ENCODE results near the gene FGF5. TPM values are rescaled to one million over a fixed set of nuclear protein-coding genes. Genes with fewer than 3 reads are reported as not detected.
"Not testable (repeated sequence)": the region's sequence is repeated elsewhere in the genome, so short reads cannot be mapped to it uniquely, and the experiment has no call there.

The FGF5 gene
- total and polyA plus RNA-seq, 11 donors = 0.10 to 0.83 (median 0.27) TPM; not detected in 2

DNA sequence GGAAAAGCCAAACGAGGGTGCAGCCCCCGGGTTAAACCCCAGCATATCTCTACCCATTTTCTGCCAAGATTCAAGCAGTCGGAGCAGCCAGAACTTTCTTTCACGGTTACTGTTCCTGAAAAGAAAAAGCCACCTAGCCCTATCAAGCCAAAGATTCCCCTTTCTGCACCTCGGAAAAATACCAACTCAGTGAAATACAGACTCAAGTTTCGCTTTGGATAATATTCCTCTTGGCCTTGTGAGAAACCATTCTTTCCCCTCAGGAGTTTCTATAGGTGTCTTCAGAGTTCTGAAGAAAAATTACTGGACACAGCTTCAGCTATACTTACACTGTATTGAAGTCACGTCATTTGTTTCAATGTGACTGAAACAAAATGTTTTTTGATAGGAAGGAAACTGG lies 20.0 kb downstream of the FGF5 start:
- H3K27ac ChIP-seq = no peak overlapping the region
- H3K27me3 ChIP-seq = peaks cover 0 to 16% (median 0%) of the 10 kb centered on the region in 9 donors
- no peak overlapping the region for H3K4me3 ChIP-seq
- intact Hi-C loops (cut with DNase I) = no loop called here
- TF ChIP-seq, protein P1, sequence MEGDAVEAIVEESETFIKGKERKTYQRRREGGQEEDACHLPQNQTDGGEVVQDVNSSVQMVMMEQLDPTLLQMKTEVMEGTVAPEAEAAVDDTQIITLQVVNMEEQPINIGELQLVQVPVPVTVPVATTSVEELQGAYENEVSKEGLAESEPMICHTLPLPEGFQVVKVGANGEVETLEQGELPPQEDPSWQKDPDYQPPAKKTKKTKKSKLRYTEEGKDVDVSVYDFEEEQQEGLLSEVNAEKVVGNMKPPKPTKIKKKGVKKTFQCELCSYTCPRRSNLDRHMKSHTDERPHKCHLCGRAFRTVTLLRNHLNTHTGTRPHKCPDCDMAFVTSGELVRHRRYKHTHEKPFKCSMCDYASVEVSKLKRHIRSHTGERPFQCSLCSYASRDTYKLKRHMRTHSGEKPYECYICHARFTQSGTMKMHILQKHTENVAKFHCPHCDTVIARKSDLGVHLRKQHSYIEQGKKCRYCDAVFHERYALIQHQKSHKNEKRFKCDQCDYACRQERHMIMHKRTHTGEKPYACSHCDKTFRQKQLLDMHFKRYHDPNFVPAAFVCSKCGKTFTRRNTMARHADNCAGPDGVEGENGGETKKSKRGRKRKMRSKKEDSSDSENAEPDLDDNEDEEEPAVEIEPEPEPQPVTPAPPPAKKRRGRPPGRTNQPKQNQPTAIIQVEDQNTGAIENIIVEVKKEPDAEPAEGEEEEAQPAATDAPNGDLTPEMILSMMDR (IDR thresholded peaks at IDR 0.05) = no peak
- no peak for TF ChIP-seq POLR2A (IDR thresholded peaks at IDR 0.05)
- no peaks in the 10 kb centered on the region for H3K9me3 ChIP-seq
- DNase-seq (no peak), ATAC-seq (no peak)
- H3K36me3 ChIP-seq = no peaks in the 10 kb centered on the region
- 55 to 71% (median 60%) methylated on average over 7 of the region's 7 CpGs for WGBS, 4 donors
- no peaks in the 10 kb centered on the region for H3K4me1 ChIP-seq

DNA sequence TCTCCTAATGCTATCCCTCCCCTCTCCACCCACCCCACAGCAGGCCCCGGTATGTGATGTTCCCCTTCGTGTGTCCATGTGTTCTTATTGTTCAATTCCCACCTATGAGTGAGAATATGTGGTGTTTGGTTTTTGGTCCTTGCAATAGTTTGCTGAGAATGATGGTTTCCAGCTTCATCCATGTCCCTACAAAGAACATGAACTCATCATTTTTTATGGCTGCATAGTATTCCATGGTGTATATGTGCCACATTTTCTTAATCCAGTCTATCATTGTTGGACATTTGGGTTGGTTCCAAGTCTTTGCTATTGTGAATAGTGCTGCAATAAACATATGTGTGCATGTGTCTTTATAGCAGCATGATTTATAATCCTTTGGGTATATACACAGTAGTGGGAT lies 24.2 kb downstream of the FGF5 start:
- DNase-seq; ATAC-seq; H3K27ac ChIP-seq; H3K4me3 ChIP-seq; H3K36me3 ChIP-seq; H3K9me3 ChIP-seq; intact Hi-C loops (cut with DNase I); H3K4me1 ChIP-seq: not testable (repeated sequence)
- WGBS, 4 donors = 89 to 100% (median 93%) methylated on average over 2 of the region's 2 CpGs
- H3K27me3 ChIP-seq = peaks cover 0 to 18% (median 0%) of the 10 kb centered on the region in 9 donors

DNA sequence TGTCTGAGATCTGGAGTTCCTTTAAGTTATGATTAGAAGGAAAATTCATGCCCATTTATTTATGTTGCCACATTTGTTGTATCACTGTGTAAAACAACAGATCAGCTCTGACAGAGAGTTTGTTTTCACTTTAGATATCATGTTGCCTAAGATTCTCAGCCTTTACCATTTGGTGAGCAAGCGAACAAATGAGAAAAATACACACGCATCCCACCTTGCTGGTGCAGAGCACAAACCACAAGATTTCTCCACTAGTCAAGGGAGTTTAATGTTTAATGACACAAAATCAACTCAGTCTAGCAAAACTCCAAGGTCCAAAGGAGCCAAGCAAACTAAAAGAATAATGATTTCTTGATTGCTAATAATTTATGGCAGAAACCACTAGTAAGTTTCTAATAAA lies 27.7 kb downstream of the FGF5 start:
- no peak for DNase-seq
- ATAC-seq = no peak

DNA sequence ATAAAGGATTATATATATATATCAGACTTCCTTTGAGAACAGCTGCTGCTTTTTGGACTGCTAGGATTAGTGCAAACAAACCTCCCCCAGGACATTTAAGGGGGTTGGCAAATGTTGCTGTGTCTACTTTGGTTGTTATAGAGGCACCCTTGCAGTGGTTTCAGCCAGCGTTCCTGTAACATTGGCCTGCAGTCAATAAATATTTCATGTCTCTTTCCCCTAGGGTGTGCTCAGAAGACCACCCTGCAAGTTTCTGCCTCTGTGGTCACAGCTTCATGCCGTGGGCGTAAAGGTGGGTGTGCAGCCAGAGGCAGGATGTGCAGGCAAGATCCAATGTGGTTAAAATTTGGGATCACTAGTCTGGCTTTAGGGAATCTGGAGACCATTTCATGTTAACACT lies 28.9 kb downstream of the FGF5 start:
- no peak overlapping the region for H3K4me3 ChIP-seq

More for the DNA sequence above, 27.7 kb downstream of the FGF5 start:
- Histone ChIP-seq H3K27me3 (peaks cover 0 to 7% (median 0%) of the 10 kb centered on the region in 9 donors), H3K9me3 (peaks cover 0 to 5% (median 0%) of the 10 kb centered on the region in 12 donors), H3K4me3 (no peak overlapping the region), H3K27ac (no peak overlapping the region), H3K36me3 (no peaks in the 10 kb centered on the region), H3K4me1 (no peaks in the 10 kb centered on the region)
- TF ChIP-seq, protein P1 (IDR thresholded peaks at IDR 0.05) = no peak
- no peak for TF ChIP-seq POLR2A (IDR thresholded peaks at IDR 0.05)
- intact Hi-C loops (cut with DNase I) = no loop called here
- 87 to 95% (median 92%) methylated on average over 2 of the region's 2 CpGs for WGBS, 4 donors

More for the DNA sequence above, 28.9 kb downstream of the FGF5 start:
- no peak overlapping the region for H3K27ac ChIP-seq
- H3K9me3 ChIP-seq = peaks cover 0 to 5% (median 0%) of the 10 kb centered on the region in 12 donors
- intact Hi-C loops (cut with DNase I) = no loop called here
- DNase-seq (no peak), ATAC-seq (no peak)
- no peaks in the 10 kb centered on the region for H3K4me1 ChIP-seq
- 71 to 81% (median 77%) methylated on average over 3 of the region's 3 CpGs for WGBS, 4 donors
- TF ChIP-seq, protein P1 (IDR thresholded peaks at IDR 0.05) = no peak
- TF ChIP-seq POLR2A (IDR thresholded peaks at IDR 0.05) = no peak
- no peaks in the 10 kb centered on the region for H3K36me3 ChIP-seq
- H3K27me3 ChIP-seq = peaks cover 0 to 7% (median 0%) of the 10 kb centered on the region in 9 donors

All from heart left ventricle (tissue), 16 donors.